Right cardiac atrium (tissue), 5 donors: ENCODE measurements around the gene MRPS18B. TPM values are rescaled to one million over a fixed set of nuclear protein-coding genes. Genes with fewer than 3 reads are reported as not detected.

ENCODE experiments used
- ATAC-seq, 2 donors: fragments of 200-7000 bp; cut with Tn5 transposase; one replicate each; pipeline versions ENCODE4 v1.8.0 to v1.9.1; 2020; ENCODE audit warnings: moderate library complexity in 2 of 2, mild to moderate bottlenecking in 1 of 2
- DNase-seq, 3 donors: peaks; one replicate each; pipeline ENCODE4 v3.0.0-alpha.2; 2020
- H3K27ac ChIP-seq: one replicate; pipeline ENCODE4 v1.5.1; 2013; ENCODE audit warnings: mild to moderate bottlenecking, low read length, control low read depth, moderate library complexity
- H3K27me3 ChIP-seq: one replicate; pipeline ENCODE4 v1.6.1; 2013; ENCODE audit not compliant: control insufficient read depth, insufficient read depth
- H3K4me1 ChIP-seq: one replicate; pipeline ENCODE4 v1.6.1; 2013; ENCODE audit warnings: low read length; ENCODE audit not compliant: control insufficient read depth, insufficient read depth
- H3K4me3 ChIP-seq: one replicate; pipeline ENCODE4 v1.5.1; 2013; ENCODE audit warnings: low read length, control low read depth
- H3K9me3 ChIP-seq: one replicate; pipeline ENCODE4 v1.6.1; 2013; ENCODE audit warnings: low read length; ENCODE audit not compliant: control insufficient read depth
- WGBS: extraction: QIAGEN DNeasy Blood & Tissue Kit; methylation state at CpG from one replicate; pipeline ENCODE4 v1.1.7; 2013; 5-methylcytosine and 5-hydroxymethylcytosine counted together
- intact Hi-C, 4 donors: fragments of 100-400 bp; cut with DNase I; formaldehyde crosslinking; loops; one replicate each; pipeline versions ENCODE4 v1.11.0 to v1.14.0; 2022 to 2023
- polyA plus RNA-seq: library from polyadenylated mRNA; stranded (reverse); fragments of 200-250 nt; gene quantifications from one replicate; pipeline ENCODE4 v1.2.3, GENCODE V29; 2013
- total RNA-seq, 4 donors: library from RNA; stranded (reverse); fragmentation: NEBNext Ultra II Directional; extraction: Animal tissue kit (Norgen Biotek cat#: 25700); gene quantifications; one replicate each; pipeline ENCODE4 v1.2.1, GENCODE V29; 2021
- donor health status: healthy with polysubstance abuse.
- donor health status: DM: no; HTN: yes; CAD: no.
- donor health status: DM: no; HTN: no; CAD: no.
- donor health status: DM: no; HTN: yes; CAD: no; lungs with severe emphysema.
- donor health status: DM: yes; HTN: yes; CAD: no.

Gene MRPS18B
- total and polyA plus RNA-seq, 5 donors, result 60.2 to 97.6 (median 75.9) TPM

GRCh38 chr6:30643656-30644055, 26.0 kb downstream of the MRPS18B start:
- DNase-seq (no peak), ATAC-seq (no peak)
- Histone ChIP-seq H3K4me3 (no peak overlapping the region), H3K27me3 (no peaks in the 10 kb centered on the region), H3K4me1 (no peaks in the 10 kb centered on the region), H3K27ac (no peak overlapping the region), H3K9me3 (no peaks in the 10 kb centered on the region)
- intact Hi-C loops, result no loop called here
- 100% methylated on average over 2 of the region's 2 CpGs for WGBS

- Histone ChIP-seq H3K27ac (no peak overlapping the region), H3K27me3 (no peaks in the 10 kb centered on the region), H3K9me3 (no peaks in the 10 kb centered on the region), H3K4me3 (no peak overlapping the region), H3K4me1 (no peaks in the 10 kb centered on the region)
- intact Hi-C loops, result no loop called here
- ATAC-seq (no peak), DNase-seq (no peak)
- WGBS, result 82% methylated on average over 5 of the region's 5 CpGs
Measured at GRCh38 chr6:30644769-30645168, 27.1 kb downstream of the MRPS18B start.

- no peak for ATAC-seq
- no peaks in the 10 kb centered on the region for H3K27me3 ChIP-seq
- WGBS, result 71% methylated on average over 1 of the region's 1 CpG
- DNase-seq, result no peak
- H3K9me3 ChIP-seq, result no peaks in the 10 kb centered on the region
- no peaks in the 10 kb centered on the region for H3K4me1 ChIP-seq
- intact Hi-C loops, result no loop called here
- no peak overlapping the region for H3K27ac ChIP-seq
- no peak overlapping the region for H3K4me3 ChIP-seq
Measured at GRCh38 chr6:30645989-30646388, 28.3 kb downstream of the MRPS18B start.

- Histone ChIP-seq H3K9me3 (no peaks in the 10 kb centered on the region), H3K27me3 (no peaks in the 10 kb centered on the region), H3K4me3 (peak within 1 kb of the TSS; percentile 73), H3K27ac (peak within 1 kb of the TSS; percentile 81), H3K4me1 (no peaks in the 10 kb centered on the region)
- 10% methylated on average over 37 of the region's 37 CpGs for WGBS
- ATAC-seq (peak; percentile 91 to 92), DNase-seq (peak; percentile 96 to 98 (median 98))
- intact Hi-C loops, result no loop called here
Measured at GRCh38 chr6:30646450-30647241, 29.0 kb downstream of the MRPS18B start, which contains the start of gene C6orf136. TSS of gene C6orf136 (plus strand) at chr6:30647133. CDS start at chr6:30647232, 99 bp downstream.

- H3K4me1 ChIP-seq, result no peaks in the 10 kb centered on the region
- peak overlapping the region; percentile 73 for H3K4me3 ChIP-seq
- intact Hi-C loops, result no loop called here
- H3K27me3 ChIP-seq, result no peaks in the 10 kb centered on the region
- WGBS, result under 1% methylated on average over 78 of the region's 78 CpGs
- ATAC-seq, result peak; percentile 86 to 87
- H3K27ac ChIP-seq, result peak overlapping the region; percentile 81
- DNase-seq, result peak; percentile 79 to 91 (median 91)
- no peaks in the 10 kb centered on the region for H3K9me3 ChIP-seq
Measured at GRCh38 chr6:30647242-30648116, 29.8 kb downstream of the MRPS18B start.

- H3K27ac ChIP-seq, result no peak overlapping the region
- ATAC-seq, result no peak
- no peak for DNase-seq
- intact Hi-C loops, result no loop called here
- no peaks in the 10 kb centered on the region for H3K27me3 ChIP-seq
- WGBS, result 90% methylated on average over 12 of the region's 12 CpGs
- H3K4me1 ChIP-seq, result no peaks in the 10 kb centered on the region
- H3K4me3 ChIP-seq, result no peak overlapping the region
- H3K9me3 ChIP-seq, result no peaks in the 10 kb centered on the region
Measured at GRCh38 chr6:30651143-30651542, 33.5 kb downstream of the MRPS18B start.

GRCh38 chr6:30654798-30655742, 37.4 kb downstream of the MRPS18B start:
- intact Hi-C loops, result no loop called here
- Histone ChIP-seq H3K27ac (no peak overlapping the region), H3K9me3 (no peaks in the 10 kb centered on the region), H3K4me1 (no peaks in the 10 kb centered on the region), H3K27me3 (no peaks in the 10 kb centered on the region), H3K4me3 (no peak overlapping the region)
- DNase-seq, result no peak
- no peak for ATAC-seq
- 87% methylated on average over 19 of the region's 19 CpGs for WGBS

GRCh38 chr6:30655743-30656094, 38.1 kb downstream of the MRPS18B start:
- Histone ChIP-seq H3K27me3 (no peaks in the 10 kb centered on the region), H3K9me3 (no peaks in the 10 kb centered on the region), H3K4me1 (no peaks in the 10 kb centered on the region), H3K27ac (no peak overlapping the region), H3K4me3 (no peak overlapping the region)
- WGBS, result 95% methylated on average over 3 of the region's 3 CpGs
- DNase-seq (no peak), ATAC-seq (no peak)
- intact Hi-C loops, result no loop called here

- WGBS, result 69% methylated on average over 7 of the region's 7 CpGs
- Histone ChIP-seq H3K27me3 (no peaks in the 10 kb centered on the region), H3K27ac (no peak overlapping the region), H3K4me1 (no peaks in the 10 kb centered on the region), H3K9me3 (no peaks in the 10 kb centered on the region), H3K4me3 (no peak overlapping the region)
- ATAC-seq, result no peak
- DNase-seq, result peak in 1 of 3 donors; percentile 60
- intact Hi-C loops, result no loop called here
Measured at GRCh38 chr6:30656513-30656912, 38.9 kb downstream of the MRPS18B start.

- no peaks in the 10 kb centered on the region for H3K9me3 ChIP-seq
- H3K4me3 ChIP-seq, result no peak overlapping the region
- DNase-seq (no peak), ATAC-seq (no peak)
- intact Hi-C loops, result no loop called here
- H3K27me3 ChIP-seq, result no peaks in the 10 kb centered on the region
- H3K4me1 ChIP-seq, result no peaks in the 10 kb centered on the region
- no peak overlapping the region for H3K27ac ChIP-seq
Measured at GRCh38 chr6:30657454-30657853, 39.8 kb downstream of the MRPS18B start.
